ENCODE data around the gene USE1.
"Not testable (repeated sequence)": the region's sequence is repeated elsewhere in the genome, so short reads cannot be mapped to it uniquely, and the experiment has no call there.

USE1 gene, protein sequence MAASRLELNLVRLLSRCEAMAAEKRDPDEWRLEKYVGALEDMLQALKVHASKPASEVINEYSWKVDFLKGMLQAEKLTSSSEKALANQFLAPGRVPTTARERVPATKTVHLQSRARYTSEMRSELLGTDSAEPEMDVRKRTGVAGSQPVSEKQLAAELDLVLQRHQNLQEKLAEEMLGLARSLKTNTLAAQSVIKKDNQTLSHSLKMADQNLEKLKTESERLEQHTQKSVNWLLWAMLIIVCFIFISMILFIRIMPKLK
- total RNA-seq: 15.8 to 18.9 (median 17.0) reads per million in 3 experiments

GRCh38 chr19:17215127-17215971 lies at the start of gene USE1:
Gene USE1 (plus strand): TSS chr19:17215357. CDS start chr19:17215406, 49 bp downstream.
- DNase-seq: peak; percentile 88

DNA sequence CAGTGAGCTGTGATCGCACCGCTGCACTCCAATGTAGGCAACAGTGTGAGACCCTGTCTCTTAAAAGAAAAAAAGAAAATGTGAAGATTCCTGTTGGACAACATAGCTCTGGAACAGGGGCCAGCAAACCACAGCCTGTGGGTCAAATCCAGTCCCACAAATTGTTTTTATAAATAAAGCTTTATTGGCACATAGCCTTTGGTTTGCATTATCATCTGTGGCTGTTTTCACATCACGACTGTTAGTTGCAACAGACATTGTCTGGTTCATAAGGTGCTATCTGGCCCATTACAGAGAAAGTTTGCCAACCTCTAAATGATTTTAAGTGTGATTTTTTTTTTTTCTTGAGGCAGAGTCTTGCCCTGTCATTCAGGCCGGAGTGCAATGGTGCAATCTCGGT lies 49.4 kb upstream of the USE1 start:
- no peak for DNase-seq

- peak; percentile 7 for DNase-seq
Observed at GRCh38 chr19:17170538-17171297, 44.4 kb upstream of the USE1 start.

DNA sequence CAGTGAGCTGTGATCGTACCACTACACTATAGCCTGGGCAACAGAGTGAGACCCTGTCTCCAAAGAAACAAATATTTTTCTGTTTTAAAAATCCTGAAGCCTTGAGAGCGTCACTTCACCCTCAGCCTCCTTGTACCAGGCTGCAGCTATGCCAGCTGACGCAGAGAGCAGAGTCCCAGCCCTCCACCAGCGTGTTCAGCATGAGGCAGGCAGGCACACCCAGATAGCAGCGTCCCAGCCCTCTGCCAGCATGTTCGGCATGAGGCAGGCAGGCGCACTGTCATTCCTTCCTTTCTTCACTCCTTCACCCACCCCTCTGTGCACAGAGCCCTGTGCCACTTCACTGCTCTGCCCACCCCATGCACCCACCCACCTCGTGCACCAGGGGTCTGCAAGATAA lies 43.3 kb upstream of the USE1 start:
- no peak for DNase-seq

DNA sequence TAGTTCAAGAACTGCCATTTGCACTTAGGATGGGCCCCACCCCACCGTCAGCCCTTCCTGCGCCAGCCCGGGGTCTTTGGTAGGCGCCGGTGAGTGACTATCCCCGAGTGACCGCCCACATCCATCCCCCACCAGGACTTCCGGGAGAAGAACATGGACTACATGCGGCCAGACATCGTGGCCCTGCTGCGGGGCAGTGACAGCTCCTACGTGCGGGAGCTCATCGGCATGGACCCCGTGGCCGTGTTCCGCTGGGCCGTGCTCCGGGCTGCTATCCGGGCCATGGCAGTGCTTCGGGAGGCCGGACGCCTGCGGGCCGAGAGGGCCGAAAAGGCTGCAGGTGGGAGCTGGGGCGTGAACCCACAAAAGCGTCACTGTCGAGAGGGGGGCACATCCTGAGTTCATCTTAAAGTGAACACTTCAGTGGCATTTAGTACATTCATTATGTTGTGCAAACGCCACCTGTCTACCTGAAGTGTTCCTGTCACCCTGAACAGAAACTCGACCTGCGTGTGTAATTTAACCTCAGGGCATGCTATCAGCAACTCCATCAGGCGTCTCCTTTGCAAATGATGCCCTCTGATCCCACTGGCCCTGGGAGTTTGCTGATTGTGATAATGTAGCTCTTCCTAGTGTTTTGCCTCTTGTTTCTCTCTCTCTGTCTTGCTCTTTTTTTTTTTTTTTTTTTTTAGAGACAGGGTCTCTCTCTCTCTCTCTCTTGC lies 42.4 kb upstream of the USE1 start:
- DNase-seq: no peak

DNA sequence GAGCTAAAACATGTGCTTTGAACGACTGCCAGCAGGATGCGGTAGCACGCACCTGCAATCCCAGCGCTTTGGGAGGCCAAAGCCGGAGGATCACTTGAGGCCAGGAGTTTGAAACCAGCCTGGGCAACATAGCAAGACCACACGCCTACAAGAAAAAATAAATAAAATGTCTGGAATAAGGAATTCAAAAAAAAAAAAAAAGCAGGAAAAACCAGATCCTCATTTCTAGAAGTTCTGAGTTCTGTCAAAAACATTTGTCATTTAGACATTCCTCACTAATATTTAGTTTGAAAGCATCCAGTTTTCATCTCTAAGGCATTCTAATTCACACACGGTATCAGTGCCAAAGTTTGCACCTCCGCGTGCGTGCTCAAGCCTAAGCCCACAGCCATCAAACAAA lies 36.9 kb upstream of the USE1 start:
- DNase-seq: no peak

GRCh38 chr19:17180997-17181702 lies 34.0 kb upstream of the USE1 start:
- no peak for DNase-seq

- DNase-seq: no peak
Observed at GRCh38 chr19:17183271-17183761, 31.8 kb upstream of the USE1 start.

DNA sequence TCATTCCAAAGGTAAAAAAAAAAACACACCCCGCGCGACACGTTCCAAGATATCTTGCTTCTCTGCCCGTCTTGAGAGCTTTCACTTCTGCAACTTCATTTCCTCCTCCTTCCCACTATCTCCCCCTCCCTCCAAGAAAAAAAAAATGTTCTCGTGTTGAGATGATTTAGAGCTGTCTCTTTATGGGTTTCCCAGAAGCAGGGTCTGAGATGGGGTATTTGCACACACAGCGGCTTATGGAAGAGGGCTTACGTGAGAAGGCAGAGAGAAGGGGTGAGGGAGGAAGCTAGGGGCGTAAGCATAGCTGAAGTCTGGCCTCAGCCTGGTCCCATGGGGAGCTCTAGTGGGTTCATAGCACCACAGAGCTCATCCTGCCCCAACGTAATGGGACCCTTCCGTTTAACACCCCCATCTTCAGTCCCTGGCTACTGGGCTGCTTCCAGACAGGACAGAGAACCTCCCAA lies 31.3 kb upstream of the USE1 start:
- DNase-seq: no peak

DNA sequence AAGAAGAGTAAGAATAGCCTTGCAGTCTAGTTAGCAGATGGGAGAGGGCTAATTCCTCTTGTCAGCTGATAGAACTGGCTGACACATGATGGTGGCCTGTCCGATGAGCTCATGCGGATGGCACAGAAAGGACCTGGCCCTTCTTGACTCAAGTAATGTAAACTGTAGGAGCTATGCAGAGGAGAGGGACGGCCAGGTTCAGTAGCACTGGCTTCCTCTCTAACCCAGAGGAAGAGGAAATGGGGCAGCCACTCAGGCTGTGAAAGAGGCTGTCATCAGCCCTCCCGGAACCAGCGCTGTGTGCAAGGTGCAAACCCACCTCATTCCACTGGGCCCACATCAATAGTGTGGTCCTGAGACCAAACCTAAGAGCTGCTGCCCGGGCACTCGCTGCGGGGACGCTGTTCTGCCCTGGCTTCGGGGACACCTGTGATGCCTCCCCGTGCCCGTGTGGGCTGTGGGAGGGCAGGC lies 30.8 kb upstream of the USE1 start:
- peak; percentile 43 for DNase-seq

GRCh38 chr19:17185590-17185989 lies 29.6 kb upstream of the USE1 start:
- no peak for DNase-seq

DNA sequence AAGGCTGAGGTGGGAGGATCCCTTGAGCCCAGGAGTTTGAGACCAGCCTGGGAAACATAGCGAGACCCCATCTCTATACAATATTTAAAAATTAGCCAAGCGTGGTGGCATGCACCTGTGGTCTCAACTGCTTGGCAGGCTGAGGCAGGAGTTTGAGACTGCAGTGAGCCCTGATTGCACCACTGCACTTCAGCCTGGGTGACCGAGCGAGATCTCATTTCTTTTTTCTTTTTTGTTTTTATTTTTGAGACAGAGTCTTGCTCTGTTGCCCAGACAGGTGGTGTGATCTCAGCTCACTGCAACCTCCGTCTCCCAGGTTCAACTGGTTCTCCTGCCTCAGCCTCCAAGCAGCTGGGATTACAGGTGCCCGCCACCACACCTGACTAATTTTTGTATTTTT lies 23.4 kb upstream of the USE1 start:
- DNase-seq: not testable (repeated sequence)

DNA sequence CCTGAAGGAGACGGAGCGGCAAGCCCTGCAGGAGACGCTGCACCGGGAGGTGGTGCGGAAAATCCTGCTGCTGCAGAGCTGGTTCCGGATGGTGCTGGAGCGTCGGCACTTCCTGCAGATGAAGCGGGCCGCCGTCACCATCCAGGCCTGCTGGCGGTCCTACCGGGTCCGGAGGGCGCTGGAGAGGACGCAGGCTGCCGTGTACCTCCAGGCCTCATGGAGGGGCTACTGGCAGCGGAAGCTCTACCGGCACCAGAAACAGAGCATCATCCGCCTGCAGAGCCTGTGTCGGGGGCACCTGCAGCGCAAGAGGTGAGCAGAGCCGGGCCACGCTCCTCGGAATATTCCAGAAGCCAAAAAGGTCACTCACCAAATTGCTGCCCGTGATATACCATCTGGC lies 22.4 kb upstream of the USE1 start:
- DNase-seq: no peak

- no peak for DNase-seq
Observed at GRCh38 chr19:17194608-17195007, 20.5 kb upstream of the USE1 start.

DNA sequence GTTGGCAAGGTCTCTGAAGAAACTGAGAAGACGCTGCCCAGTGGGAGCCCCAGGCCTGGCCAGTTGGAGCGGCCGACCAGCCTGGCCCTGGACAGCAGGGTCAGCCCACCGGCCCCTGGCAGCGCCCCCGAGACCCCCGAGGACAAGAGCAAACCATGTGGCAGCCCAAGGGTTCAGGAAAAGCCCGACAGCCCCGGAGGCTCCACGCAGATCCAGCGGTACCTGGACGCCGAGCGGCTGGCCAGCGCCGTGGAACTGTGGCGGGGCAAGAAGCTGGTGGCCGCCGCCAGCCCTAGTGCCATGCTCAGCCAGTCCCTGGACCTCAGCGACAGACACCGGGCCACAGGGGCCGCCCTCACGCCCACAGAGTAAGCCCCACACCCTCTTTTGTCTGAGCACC lies 20.1 kb upstream of the USE1 start:
- DNase-seq: no peak

DNA sequence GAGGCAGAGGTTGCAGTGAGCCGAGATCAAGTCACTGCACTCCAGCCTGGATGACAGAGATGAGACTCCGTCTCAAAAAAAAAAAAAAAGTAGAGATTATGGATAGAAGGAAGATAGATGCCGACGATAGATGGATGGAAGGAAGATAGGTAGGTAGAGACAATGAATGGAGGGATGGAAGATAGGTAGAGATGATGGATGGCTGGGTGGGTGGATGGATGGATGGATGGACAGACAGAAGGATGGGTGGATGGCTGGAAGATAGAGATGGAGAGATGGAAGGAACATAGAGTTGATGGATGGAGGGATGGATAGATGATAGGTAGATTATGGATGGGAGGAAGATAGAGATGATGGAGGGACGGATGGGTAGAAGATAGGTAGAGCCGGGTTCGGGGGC lies 18.5 kb upstream of the USE1 start:
- no peak for DNase-seq

- DNase-seq: no peak
Observed at GRCh38 chr19:17197666-17198065, 17.5 kb upstream of the USE1 start.

GRCh38 chr19:17200408-17201079 lies 14.6 kb upstream of the USE1 start:
- DNase-seq: no peak

DNA sequence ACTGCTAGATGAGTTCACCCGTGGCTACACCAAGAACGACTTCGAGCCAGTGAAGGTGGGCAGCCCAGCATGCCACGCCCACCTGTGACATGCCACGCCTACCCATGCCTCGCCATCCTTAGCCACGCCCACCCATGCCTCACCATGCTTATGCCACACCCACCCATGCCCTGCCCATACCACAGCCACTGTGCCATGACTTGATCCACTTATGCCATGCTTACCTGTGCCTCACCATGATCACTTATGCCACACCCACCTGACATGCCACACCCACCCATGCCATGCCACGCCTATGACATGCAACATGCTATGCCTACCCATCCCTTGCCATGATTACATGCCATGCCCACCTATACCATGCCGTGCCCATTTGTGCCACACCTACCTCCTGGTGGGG lies 12.9 kb upstream of the USE1 start:
- DNase-seq: no peak

- no peak for DNase-seq
Observed at GRCh38 chr19:17202713-17203112, 12.4 kb upstream of the USE1 start.

All from central memory CD4-positive, alpha-beta T cell (primary cell).